GM21360 (cell line): ENCODE data around the gene CR1L.
"Not testable (repeated sequence)": the region's sequence is repeated elsewhere in the genome, so short reads cannot be mapped to it uniquely, and the experiment has no call there.

Source experiments
- ATAC-seq: cut with Tn5 transposase; IDR thresholded peaks from one replicate; pipeline ENCODE4 v1.9.1; 2021; ENCODE audit warnings: mild to moderate bottlenecking, moderate library complexity; ENCODE audit not compliant: unreplicated experiment

CR1L gene

DNA sequence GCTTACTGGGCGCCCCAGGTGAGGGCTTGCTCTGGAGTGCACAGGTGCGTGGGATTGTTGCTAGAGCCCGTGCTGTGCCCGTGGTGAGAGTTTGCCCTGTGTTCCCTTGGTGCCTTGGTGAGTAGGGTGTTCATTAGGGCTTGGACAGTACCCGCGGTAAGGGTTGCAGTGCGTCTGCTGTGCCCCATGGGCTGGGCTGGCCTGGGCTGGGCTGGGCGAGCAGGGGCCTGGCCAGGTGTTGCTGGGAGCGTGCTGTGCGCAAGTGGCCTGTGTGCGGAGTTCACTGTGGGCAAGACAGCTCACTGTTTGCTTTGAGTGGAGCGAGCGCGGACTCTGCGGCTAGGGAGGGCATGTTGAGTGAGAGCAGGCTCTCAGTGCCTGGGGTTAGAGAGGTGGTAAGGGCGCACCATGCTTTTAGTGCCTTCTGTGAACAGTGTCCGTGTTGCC, 725 bp downstream of the CR1L start:
- ATAC-seq = no peak

DNA sequence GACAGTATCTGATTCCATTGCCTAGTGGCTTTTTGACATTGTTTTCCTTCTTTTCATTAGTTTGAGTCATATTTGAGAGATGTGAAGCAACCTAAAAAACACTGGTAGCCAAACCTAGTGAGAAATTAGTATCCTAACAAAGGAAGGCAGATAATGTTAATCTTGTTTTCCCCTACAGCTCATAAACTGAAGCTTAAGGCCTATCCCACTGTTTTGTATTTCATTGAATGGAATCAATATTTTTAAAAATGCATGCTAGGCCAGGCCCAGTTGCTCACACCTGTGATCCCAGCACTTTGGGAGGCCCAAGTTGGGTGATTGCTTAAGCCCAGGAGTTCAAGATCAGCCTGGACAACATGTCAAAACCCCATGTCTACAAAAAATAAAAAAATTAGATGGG, 1.2 kb downstream of the CR1L start:
- no peak for ATAC-seq

GRCh38 chr1:207646944-207647579, 2.1 kb downstream of the CR1L start:
- ATAC-seq = no peak

DNA sequence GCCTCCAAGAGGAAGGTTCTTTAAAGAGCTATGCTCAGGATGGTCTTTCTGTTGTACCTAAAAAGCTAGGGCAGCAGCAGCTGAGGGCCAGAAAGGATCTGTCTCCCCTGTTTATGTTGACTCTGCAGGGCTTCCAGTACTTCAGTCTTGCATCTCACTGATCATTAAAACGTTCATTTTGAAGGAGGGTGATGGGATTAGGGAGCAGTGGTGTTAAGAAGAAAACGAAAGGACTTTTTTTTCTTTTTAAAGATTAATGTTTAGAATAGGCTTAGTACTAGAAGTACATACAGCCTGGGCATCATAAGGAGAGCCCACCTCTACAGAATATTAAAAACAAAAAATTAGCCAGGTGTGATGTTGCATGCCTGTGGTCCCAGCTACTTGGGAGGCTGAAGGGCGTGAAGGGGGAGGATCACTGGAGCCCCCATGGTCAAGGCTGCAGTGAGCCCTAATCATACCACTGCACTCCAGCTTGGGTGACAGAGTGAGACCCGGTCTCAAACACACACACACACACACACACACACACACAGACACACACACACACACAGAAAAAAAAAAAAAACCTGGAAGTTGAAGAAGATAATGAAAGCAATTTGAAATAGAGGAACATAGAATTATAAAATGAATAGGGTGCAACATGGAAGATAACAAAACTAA, 2.9 kb downstream of the CR1L start:
- no peak for ATAC-seq

GRCh38 chr1:207648334-207649209, 3.6 kb downstream of the CR1L start:
- no peak for ATAC-seq

DNA sequence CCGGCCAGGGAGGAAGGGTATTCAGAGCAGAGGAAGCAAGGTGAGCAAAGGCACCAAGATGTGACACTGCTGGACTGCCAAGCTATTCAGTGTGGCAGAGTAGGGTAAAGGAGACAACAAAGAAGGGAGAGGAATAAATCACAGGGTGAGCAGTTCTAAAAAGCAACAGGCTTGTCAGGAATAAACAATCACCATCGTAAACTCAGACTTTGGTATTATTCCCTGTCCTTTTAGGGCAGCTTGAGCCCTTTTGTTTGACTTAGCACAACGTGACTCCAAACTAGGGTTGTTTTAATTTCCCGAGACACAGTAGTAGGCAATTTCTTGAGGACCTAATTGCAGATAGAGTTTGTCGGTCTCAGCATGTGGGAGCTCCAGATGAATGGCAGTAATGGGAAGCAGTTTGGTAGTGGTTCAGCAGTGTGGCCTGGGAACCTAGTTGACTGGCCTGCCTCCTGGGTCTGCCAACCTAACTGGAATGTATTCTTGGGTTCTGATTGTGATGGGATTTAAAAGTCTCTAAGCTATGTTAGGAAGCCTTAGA, 4.3 kb downstream of the CR1L start:
- no peak for ATAC-seq

DNA sequence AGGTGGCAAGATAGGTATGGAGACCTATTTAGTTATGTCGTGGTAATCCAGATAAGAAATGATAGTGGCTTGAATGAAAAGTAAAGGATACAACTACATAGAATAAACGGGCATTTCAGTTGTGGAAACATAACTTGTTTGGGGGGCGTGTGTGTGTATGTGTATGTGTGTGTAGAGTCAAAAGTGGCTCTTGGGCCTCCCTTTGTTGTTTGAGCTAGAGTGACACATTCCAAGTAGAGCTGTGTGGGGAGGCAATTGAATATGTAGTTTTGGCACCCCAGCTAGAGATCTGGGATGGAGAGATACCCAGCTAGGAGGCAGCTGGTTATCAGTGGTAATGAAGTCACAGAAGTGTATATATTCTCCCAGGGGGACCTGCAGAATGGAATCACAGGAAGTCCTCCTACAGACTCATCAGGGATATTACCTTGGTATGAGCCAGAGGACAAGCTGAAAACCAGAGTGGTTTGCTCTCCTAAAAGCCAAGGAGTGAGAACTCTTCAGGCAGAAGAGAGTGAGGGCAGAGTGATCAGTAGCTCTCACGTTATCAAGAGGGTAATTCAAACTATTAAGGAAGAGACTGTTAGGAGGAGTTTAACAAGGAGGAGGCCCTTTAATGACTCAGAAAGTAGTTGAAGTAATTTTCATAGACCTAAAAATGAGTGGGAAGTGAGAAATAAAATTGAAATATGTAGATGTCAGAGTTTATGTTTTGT, 5.1 kb downstream of the CR1L start:
- no peak for ATAC-seq

DNA sequence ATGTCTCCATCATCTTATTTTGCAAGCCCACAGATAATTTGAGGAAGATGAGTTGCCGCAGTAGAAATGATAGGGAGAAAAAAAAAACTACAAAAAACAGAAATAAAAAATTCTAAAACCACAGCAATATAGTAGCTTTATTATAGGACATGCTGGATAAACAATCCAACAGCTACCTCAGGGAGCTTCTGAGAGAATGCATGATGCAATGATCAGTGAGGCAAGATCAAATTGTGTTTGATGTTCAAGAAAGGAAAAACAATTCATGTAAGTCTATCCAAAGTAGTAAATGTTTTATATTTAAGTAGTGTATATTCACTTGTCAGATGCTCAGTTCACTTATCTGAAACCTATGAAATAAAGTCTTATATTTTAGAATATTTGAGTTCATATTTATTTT, 6.7 kb downstream of the CR1L start:
- ATAC-seq = no peak

DNA sequence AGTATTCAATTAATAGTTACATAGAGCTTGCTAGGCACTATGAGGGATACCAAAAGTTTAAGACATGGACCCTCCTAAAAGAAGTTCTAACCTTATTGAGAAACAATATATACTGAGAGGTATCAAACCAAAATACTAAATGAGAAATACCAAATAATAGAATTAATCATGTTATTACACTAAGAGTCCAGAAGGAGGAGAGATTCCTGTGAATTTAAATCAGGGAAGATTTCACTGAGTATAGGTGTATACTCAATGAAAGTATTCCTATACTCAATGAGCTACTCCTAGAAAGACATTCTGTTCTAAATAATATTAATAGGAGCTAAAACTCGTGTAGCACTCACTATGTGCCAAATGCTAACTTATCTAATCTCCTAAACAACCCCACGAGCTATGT, 9.4 kb downstream of the CR1L start:
- ATAC-seq = no peak

DNA sequence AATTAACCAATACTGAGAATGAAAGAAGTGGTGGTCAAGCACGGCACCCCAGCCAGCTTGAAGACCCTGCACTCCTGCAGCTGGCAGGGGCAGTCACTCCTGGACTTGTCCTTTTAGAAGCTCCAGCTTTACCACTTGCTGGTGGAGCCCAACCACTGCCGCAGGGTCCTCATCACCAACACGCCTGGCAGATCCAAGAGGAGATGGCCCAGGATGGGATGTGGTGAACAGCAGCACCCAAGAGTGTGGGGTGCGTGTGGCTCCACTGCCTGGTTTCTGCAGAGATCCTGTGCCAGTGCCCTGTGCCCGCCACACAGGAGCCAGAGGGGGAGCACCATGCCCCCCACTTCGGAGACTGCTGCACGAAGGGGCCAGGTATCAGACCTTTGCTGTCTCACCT, 13.5 kb downstream of the CR1L start:
- ATAC-seq = no peak

DNA sequence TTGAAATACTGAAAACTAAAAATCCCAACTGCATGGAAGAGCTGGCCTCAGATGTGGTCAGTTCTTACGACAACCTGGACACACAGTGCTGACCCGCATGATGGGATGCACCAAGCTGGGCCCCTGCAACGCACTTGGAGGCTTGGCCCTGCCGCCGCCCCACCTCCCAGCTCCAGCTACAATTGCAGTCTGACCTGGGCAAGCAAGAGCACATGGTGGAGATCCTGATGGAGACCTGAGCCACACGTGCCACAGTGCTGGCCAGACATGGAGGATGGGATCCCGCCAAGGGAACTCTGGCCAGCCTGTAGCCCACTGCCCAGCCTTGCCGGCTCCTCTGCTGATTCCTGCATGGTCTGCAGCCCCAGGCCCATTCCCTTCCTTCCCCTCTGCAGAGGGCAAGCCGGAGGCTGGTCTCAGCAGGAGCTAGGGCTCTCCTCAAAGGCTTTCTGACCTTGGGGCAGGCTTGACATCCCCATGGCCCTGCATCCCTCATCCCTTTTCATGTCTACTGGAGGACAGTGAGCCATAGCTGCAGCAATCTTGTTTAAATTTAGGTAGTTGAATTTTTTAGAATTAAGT, 14.1 kb downstream of the CR1L start:
- no peak for ATAC-seq

- no peak for ATAC-seq
These were observed 14.7 kb downstream of the CR1L start for GRCh38 chr1:207659545-207660153.

- not testable (repeated sequence) for ATAC-seq
These were observed 16.5 kb downstream of the CR1L start for GRCh38 chr1:207661420-207661819.

DNA sequence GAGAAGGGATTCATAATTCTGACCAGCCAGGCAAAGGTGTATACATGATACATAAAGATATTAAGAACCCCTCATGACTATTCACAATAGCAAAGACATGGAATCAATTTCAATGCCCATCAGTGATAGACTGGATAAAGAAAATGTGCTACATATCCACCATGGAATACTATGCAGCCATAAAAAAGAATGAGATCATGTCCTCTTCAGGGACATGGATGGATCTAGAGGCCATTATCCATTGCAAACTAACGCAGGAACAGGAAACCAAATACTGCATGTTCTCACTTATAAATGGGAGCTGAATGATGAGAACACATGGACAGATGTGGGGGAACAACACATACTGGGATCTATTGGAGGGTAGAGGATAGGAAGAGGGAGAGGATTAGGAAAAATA, 21.4 kb downstream of the CR1L start:
- no peak for ATAC-seq

DNA sequence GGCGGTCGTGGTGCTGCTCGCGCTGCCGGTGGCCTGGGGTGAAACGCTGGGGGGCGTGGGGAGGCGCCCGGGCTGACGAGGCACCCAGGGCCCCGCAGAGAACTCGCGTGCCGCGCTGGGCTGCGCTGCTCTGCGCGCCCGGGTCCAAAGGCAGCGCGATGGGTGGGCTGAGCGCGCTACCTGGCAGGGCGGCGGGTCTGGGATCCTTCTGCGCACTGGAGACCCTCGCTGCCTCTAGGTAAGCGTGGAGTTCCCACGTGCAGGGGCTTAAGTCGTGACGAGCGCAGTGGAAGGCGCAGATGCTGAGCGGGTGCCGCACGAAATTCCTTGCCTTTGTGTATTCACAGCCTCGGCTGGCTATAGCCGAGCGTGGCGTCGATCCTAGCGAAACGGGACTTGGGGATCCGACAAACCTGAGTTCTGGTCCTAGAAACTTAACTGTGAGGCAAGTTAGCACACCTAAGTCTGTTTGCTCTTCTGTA, 24.6 kb downstream of the CR1L start:
- no peak for ATAC-seq

GRCh38 chr1:207670192-207670591, 25.3 kb downstream of the CR1L start:
- ATAC-seq = no peak

- no peak for ATAC-seq
These were observed 26.1 kb downstream of the CR1L start for GRCh38 chr1:207670997-207671396.

- ATAC-seq = no peak
These were observed 27.7 kb downstream of the CR1L start for GRCh38 chr1:207672522-207673130.

DNA sequence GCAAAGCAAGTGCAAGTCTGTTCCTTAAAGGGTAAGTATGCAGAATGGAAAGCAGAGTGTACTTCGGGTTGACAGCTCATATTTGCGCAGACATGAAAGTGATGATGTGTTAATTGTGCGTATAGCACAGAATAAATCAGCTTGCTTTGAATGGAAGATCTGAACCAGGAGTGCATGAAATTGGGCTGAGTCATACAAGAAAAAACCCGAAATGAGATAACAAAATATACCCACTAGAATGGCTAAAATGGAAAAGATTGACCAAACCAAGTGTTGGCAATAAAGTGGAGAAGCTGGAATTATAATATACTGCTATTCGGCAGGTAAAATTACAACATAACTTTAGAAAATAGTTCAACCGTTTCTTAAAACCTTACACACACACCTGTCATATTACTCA, 28.5 kb downstream of the CR1L start:
- ATAC-seq = no peak

DNA sequence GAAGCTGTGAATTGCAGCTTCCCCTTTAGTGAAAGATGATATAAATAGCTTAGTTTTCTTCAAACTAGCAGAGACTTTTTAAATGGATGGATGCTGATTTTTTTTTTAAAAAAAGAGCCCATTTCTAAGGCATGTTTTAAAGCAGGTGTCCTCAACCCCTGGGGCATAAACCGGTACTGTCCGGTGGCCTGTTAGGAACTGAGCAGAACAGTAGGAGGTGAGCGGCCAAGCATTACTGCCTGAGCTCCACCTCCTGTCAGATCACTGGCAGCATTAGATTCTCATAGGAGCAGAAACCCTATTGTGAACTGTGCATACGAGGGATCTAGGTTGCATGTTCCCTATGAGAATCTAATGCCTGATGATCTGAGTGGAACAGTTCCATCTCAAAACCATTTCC, 31.2 kb downstream of the CR1L start:
- no peak for ATAC-seq
